Astrocyte of the hippocampus (primary cell): ENCODE results near the gene PDZK1IP1.
"Not testable (repeated sequence)": the region's sequence is repeated elsewhere in the genome, so short reads cannot be mapped to it uniquely, and the experiment has no call there.

ENCODE experiments used
- DNase-seq: peaks from one replicate; pipeline ENCODE4 v3.0.0; 2011; ENCODE audit warnings: low read depth, low spot score

PDZK1IP1 gene

GRCh38 chr1:47181095-47181954 is 8.5 kb downstream of the PDZK1IP1 start:
- DNase-seq = no peak

GRCh38 chr1:47180603-47181094 is 9.2 kb downstream of the PDZK1IP1 start:
- DNase-seq = no peak

- no peak for DNase-seq
Measured at GRCh38 chr1:47179988-47180563, 9.8 kb downstream of the PDZK1IP1 start.

GRCh38 chr1:47179017-47179987 is 10.5 kb downstream of the PDZK1IP1 start:
- DNase-seq = peak; percentile 97

- no peak for DNase-seq
Measured at GRCh38 chr1:47178654-47179016, 11.2 kb downstream of the PDZK1IP1 start.

- DNase-seq = no peak
Measured at GRCh38 chr1:47178020-47178419, 11.8 kb downstream of the PDZK1IP1 start.

GRCh38 chr1:47175227-47175934 is 14.5 kb downstream of the PDZK1IP1 start:
- peak; percentile 77 for DNase-seq

- DNase-seq = no peak
Measured at GRCh38 chr1:47174656-47175020, 15.2 kb downstream of the PDZK1IP1 start.

GRCh38 chr1:47172782-47173181 is 17.1 kb downstream of the PDZK1IP1 start:
- no peak for DNase-seq

- no peak for DNase-seq
Measured at GRCh38 chr1:47164552-47164951, 25.3 kb downstream of the PDZK1IP1 start.

- DNase-seq = no peak
Measured at GRCh38 chr1:47161298-47162040, 28.4 kb downstream of the PDZK1IP1 start.

GRCh38 chr1:47160716-47161115 is 29.1 kb downstream of the PDZK1IP1 start:
- DNase-seq = no peak

GRCh38 chr1:47157957-47158356 is 31.9 kb downstream of the PDZK1IP1 start:
- DNase-seq = not testable (repeated sequence)

- DNase-seq = not testable (repeated sequence)
Measured at GRCh38 chr1:47156457-47156856, 33.4 kb downstream of the PDZK1IP1 start.

GRCh38 chr1:47149162-47149561 is 40.7 kb downstream of the PDZK1IP1 start:
- DNase-seq = not testable (repeated sequence)

GRCh38 chr1:47147047-47147785 is 42.6 kb downstream of the PDZK1IP1 start:
- no peak for DNase-seq

- DNase-seq = not testable (repeated sequence)
Measured at GRCh38 chr1:47146495-47146894, 43.3 kb downstream of the PDZK1IP1 start.

- not testable (repeated sequence) for DNase-seq
Measured at GRCh38 chr1:47143654-47144053, 46.2 kb downstream of the PDZK1IP1 start.

GRCh38 chr1:47140358-47140757 is 49.5 kb downstream of the PDZK1IP1 start:
- DNase-seq = not testable (repeated sequence)
